MM.1S (cell line): ENCODE measurements around the gene PPP1CA.

ENCODE experiments used
- DNase-seq: peaks from one replicate; pipeline ENCODE4 v3.0.0-alpha.2; 2015
- H2AFZ ChIP-seq: fragments of 300-600 bp; sonication (generic); 2 replicates; pipeline ENCODE4 v1.6.0; 2016; ENCODE audit warnings: antibody characterized with exemption, low read length
- H3F3A ChIP-seq: fragments of 300-600 bp; sonication (generic); 2 replicates; pipeline ENCODE4 v1.6.1; 2016; ENCODE audit warnings: mild to moderate bottlenecking, antibody characterized with exemption, low read length, moderate library complexity, mixed read lengths; ENCODE audit not compliant: insufficient read depth
- H3K27ac ChIP-seq: fragments of 300-600 bp; sonication (generic); 2 replicates; pipeline ENCODE4 v1.5.1; 2016; ENCODE audit warnings: mild to moderate bottlenecking, low read length
- H3K27me3 ChIP-seq: fragments of 300-600 bp; sonication (generic); replicated peaks from 2 replicates; pipeline ENCODE4 v1.6.0; 2016; ENCODE audit warnings: low read length; ENCODE audit not compliant: insufficient read depth
- H3K36me3 ChIP-seq: fragments of 300-600 bp; sonication (generic); replicated peaks from 2 replicates; pipeline ENCODE4 v1.6.1; 2016; ENCODE audit warnings: mild to moderate bottlenecking, low read length, mixed read lengths; ENCODE audit not compliant: insufficient read depth
- H3K4me1 ChIP-seq: fragments of 300-600 bp; sonication (generic); 2 replicates; pipeline ENCODE4 v1.6.1; 2016; ENCODE audit warnings: low read length, mixed read lengths
- H3K4me2 ChIP-seq: fragments of 300-600 bp; sonication (generic); 2 replicates; pipeline ENCODE4 v1.6.0; 2016; ENCODE audit warnings: low read depth, low read length
- H3K4me3 ChIP-seq: fragments of 300-600 bp; sonication (generic); 2 replicates; pipeline ENCODE4 v1.5.1; 2016; ENCODE audit warnings: low read length, mixed read lengths
- H3K79me2 ChIP-seq: fragments of 300-600 bp; sonication (generic); 2 replicates; pipeline ENCODE4 v1.6.1; 2016; ENCODE audit warnings: mixed run types, low read length, mixed read lengths
- H3K9ac ChIP-seq: fragments of 300-600 bp; sonication (generic); 2 replicates; pipeline ENCODE4 v1.6.1; 2016; ENCODE audit warnings: low read length, mixed read lengths
- H3K9me2 ChIP-seq: fragments of 300-600 bp; sonication (generic); replicated peaks from 2 replicates; pipeline ENCODE4 v1.6.1; 2016; ENCODE audit warnings: mild to moderate bottlenecking, low read length, mixed read lengths; ENCODE audit not compliant: insufficient read depth
- H3K9me3 ChIP-seq: fragments of 300-600 bp; sonication (generic); replicated peaks from 2 replicates; pipeline ENCODE4 v1.6.1; 2016; ENCODE audit warnings: mild to moderate bottlenecking, low read length, mixed read lengths; ENCODE audit not compliant: insufficient read depth
- H4K20me1 ChIP-seq: fragments of 300-600 bp; sonication (generic); 2 replicates; pipeline ENCODE4 v1.6.1; 2016; ENCODE audit warnings: mild to moderate bottlenecking, low read length, moderate library complexity, mixed read lengths; ENCODE audit not compliant: insufficient read depth
- EZH2 ChIP-seq: fragments of 300-600 bp; sonication (generic); optimal IDR thresholded peaks from 2 replicates; pipeline ENCODE3; 2017; ENCODE audit warnings: low read depth, mild to moderate bottlenecking, antibody characterized with exemption, low read length, mixed read lengths
- EZH2phosphoT487 ChIP-seq: fragments of 300-600 bp; sonication (generic); IDR thresholded peaks from 2 replicates; pipeline ENCODE4 v1.6.1; 2018; ENCODE audit warnings: antibody characterized with exemption, low read length
- TF ChIP-seq, protein P1 (sequence below): fragments of 300-600 bp; sonication (generic); IDR thresholded peaks from 2 replicates; pipeline ENCODE4 v1.5.1; 2016; ENCODE audit warnings: antibody characterized with exemption, low read length, mixed read lengths

Gene PPP1CA

GRCh38 chr11:67423891-67424613 is 22.4 kb upstream of the PPP1CA start:
- H4K20me1 ChIP-seq, result no peaks in the 10 kb centered on the region
- no peaks in the 10 kb centered on the region for H3K9me3 ChIP-seq
- H3K27ac ChIP-seq, result no peak overlapping the region
- H3K4me1 ChIP-seq, result peaks cover 10% of the 10 kb centered on the region; the same call in 1 of the 2 replicates
- no peaks in the 10 kb centered on the region for H3K36me3 ChIP-seq
- H2AFZ ChIP-seq, result no peak overlapping the region
- H3K79me2 ChIP-seq, result peaks cover 7% of the 10 kb centered on the region
- H3K4me2 ChIP-seq, result no peak overlapping the region
- no peak overlapping the region for H3K4me3 ChIP-seq
- H3K9me2 ChIP-seq, result no peaks in the 10 kb centered on the region
- TF ChIP-seq EZH2 (no peak), EZH2phosphoT487 (no peak)
- TF ChIP-seq, protein P1, sequence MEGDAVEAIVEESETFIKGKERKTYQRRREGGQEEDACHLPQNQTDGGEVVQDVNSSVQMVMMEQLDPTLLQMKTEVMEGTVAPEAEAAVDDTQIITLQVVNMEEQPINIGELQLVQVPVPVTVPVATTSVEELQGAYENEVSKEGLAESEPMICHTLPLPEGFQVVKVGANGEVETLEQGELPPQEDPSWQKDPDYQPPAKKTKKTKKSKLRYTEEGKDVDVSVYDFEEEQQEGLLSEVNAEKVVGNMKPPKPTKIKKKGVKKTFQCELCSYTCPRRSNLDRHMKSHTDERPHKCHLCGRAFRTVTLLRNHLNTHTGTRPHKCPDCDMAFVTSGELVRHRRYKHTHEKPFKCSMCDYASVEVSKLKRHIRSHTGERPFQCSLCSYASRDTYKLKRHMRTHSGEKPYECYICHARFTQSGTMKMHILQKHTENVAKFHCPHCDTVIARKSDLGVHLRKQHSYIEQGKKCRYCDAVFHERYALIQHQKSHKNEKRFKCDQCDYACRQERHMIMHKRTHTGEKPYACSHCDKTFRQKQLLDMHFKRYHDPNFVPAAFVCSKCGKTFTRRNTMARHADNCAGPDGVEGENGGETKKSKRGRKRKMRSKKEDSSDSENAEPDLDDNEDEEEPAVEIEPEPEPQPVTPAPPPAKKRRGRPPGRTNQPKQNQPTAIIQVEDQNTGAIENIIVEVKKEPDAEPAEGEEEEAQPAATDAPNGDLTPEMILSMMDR, result no peak
- no peaks in the 10 kb centered on the region for H3K27me3 ChIP-seq
- H3K9ac ChIP-seq, result no peak overlapping the region
- DNase-seq, result no peak
- H3F3A ChIP-seq, result peaks cover 4% of the 10 kb centered on the region; the same call in 1 of the 2 replicates

DNA sequence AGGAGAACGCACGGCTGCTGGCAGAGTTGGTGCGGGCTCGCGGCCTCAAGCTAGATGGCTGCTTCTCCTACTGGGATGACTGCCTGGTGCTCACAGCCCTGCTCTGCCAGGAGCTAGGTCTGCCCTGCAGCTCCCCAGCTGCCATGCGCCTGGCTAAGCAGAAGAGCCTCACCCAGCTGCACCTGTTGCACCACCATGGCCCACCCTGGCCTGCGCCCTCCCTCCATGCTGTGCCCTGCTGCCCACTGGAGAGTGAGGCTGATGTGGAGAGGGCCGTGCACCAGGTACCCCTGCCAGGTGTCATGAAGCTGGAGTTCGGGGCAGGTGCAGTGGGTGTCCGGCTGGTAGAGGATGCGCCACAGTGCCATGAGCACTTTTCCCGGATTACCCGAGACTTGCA is 21.8 kb upstream of the PPP1CA start:
- Histone ChIP-seq H3K4me3 (no peak overlapping the region), H3K4me2 (no peak overlapping the region), H3K36me3 (no peaks in the 10 kb centered on the region), H3K4me1 (peaks cover 14% of the 10 kb centered on the region; the same call in 1 of the 2 replicates), H3K9me2 (no peaks in the 10 kb centered on the region), H4K20me1 (no peaks in the 10 kb centered on the region), H3K27me3 (no peaks in the 10 kb centered on the region), H3K79me2 (peaks cover 1% of the 10 kb centered on the region), H3K27ac (no peak overlapping the region), H3K9me3 (no peaks in the 10 kb centered on the region), H3K9ac (no peak overlapping the region), H3F3A (peaks cover 4% of the 10 kb centered on the region; the same call in 1 of the 2 replicates), H2AFZ (no peak overlapping the region)
- no peak for DNase-seq
- TF ChIP-seq, protein P1, result no peak
- TF ChIP-seq EZH2 (no peak), EZH2phosphoT487 (no peak)

DNA sequence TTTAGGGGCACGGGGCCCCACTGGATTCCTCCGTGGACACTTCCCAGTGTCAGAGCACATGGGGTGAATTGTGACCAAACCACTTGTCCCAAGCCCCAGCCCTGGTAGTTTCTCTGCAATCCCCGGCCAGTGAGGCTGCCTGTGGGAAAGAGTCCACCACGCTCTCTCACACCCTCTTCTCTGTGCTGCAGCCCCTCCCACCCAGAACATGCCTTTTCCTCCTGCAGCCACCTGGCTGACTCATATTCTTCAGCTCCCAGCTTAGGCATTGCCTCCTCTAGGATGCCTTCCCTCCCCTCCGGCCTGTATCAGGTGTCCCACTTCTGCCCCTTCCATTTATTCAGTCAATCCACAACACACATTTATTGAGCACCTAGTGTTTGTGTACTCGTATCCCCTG is 21.2 kb upstream of the PPP1CA start:
- Histone ChIP-seq H3F3A (peaks cover 3% of the 10 kb centered on the region; the same call in 1 of the 2 replicates), H3K4me3 (no peak overlapping the region), H3K4me2 (no peak overlapping the region), H3K9me3 (no peaks in the 10 kb centered on the region), H2AFZ (no peak overlapping the region), H3K27me3 (no peaks in the 10 kb centered on the region), H3K36me3 (no peaks in the 10 kb centered on the region), H3K79me2 (no peaks in the 10 kb centered on the region), H4K20me1 (no peaks in the 10 kb centered on the region), H3K27ac (no peak overlapping the region), H3K4me1 (peaks cover 17% of the 10 kb centered on the region; the same call in 1 of the 2 replicates), H3K9me2 (no peaks in the 10 kb centered on the region), H3K9ac (no peak overlapping the region)
- no peak for DNase-seq
- TF ChIP-seq EZH2, result no peak
- TF ChIP-seq, protein P1, result no peak
- TF ChIP-seq EZH2phosphoT487, result no peak
